CD14-positive monocyte (primary cell): ENCODE results near the gene CENPB. TPM values are rescaled to one million over a fixed set of nuclear protein-coding genes. Genes with fewer than 3 reads are reported as not detected.
A peak's percentile ranks its signal among the peaks of the same experiment; 100 is the strongest.

Experiments used
- DNase-seq, 3 donors: peaks; one replicate each; pipeline ENCODE4 v3.0.0-alpha.2; 2011 to 2022
- H2AFZ ChIP-seq: 2 replicates; pipeline ENCODE4 v1.6.0; 2012; ENCODE audit warnings: mild to moderate bottlenecking, low read depth, low read length, inconsistent platforms; ENCODE audit not compliant: insufficient read depth, poor library complexity, severe bottlenecking
- H3K27ac ChIP-seq, 2 donors: 1 replicate in 1 of 2; 2 replicates in 1 of 2; pipeline ENCODE4 v1.5.1; 2012 to 2013; ENCODE audit warnings: low read length in 2 of 2, control low read depth in 1 of 2, inconsistent platforms in 1 of 2, low read depth in 1 of 2, mild to moderate bottlenecking in 1 of 2
- H3K27me3 ChIP-seq, 2 donors: one replicate each; pipeline versions ENCODE4 v1.6.0 to v1.6.1; 2011 to 2013; ENCODE audit warnings: low read length in 2 of 2; ENCODE audit not compliant: control insufficient read depth in 2 of 2, insufficient read depth in 2 of 2
- H3K36me3 ChIP-seq, 2 donors: replicated peaks in 1 of 2; 1 replicate in 1 of 2; 2 replicates in 1 of 2; pipeline versions ENCODE4 v1.5.1 to v1.6.1; 2012 to 2013; ENCODE audit warnings: low read length in 2 of 2, control low read depth in 1 of 2, inconsistent platforms in 1 of 2, mild to moderate bottlenecking in 1 of 2; ENCODE audit not compliant: insufficient read depth in 2 of 2, control insufficient read depth in 1 of 2
- H3K4me1 ChIP-seq, 2 donors: 1 replicate in 1 of 2; 2 replicates in 1 of 2; pipeline versions ENCODE4 v1.5.1 to v1.6.1; 2012 to 2013; ENCODE audit warnings: low read length in 2 of 2, control low read depth in 1 of 2, inconsistent platforms in 1 of 2, mild to moderate bottlenecking in 1 of 2, moderate library complexity in 1 of 2; ENCODE audit not compliant: insufficient read depth in 2 of 2, control insufficient read depth in 1 of 2
- H3K4me2 ChIP-seq: replicated peaks from 2 replicates; pipeline ENCODE3; 2012; ENCODE audit warnings: low read length, moderate library complexity, mild to moderate bottlenecking; ENCODE audit not compliant: poor library complexity, severe bottlenecking; ENCODE audit errors: extremely low read depth
- H3K4me3 ChIP-seq, 3 experiments: fragments of 200-600 bp in 1 of 3; sonication (generic) in 1 of 3; replicated peaks in 1 of 3; 1 replicate in 2 of 3; 2 replicates in 1 of 3; pipeline ENCODE4 v1.5.1; 2011 to 2013; ENCODE audit warnings: low read length in 3 of 3, mild to moderate bottlenecking in 3 of 3, control low read depth in 2 of 3, low read depth in 2 of 3, inconsistent platforms in 1 of 3, moderate library complexity in 1 of 3
- H3K79me2 ChIP-seq: 2 replicates; pipeline ENCODE4 v1.6.0; 2012; ENCODE audit warnings: mild to moderate bottlenecking, control low read depth, inconsistent platforms, low read length, moderate library complexity; ENCODE audit not compliant: insufficient read depth
- H3K9ac ChIP-seq: 2 replicates; pipeline ENCODE4 v1.6.0; 2017; ENCODE audit warnings: low read length, mild to moderate bottlenecking; ENCODE audit not compliant: insufficient read depth, poor library complexity, severe bottlenecking
- H3K9me3 ChIP-seq, 2 donors: replicated peaks in 1 of 2; 1 replicate in 1 of 2; 2 replicates in 1 of 2; pipeline versions ENCODE4 v1.5.1 to v1.6.1; 2012 to 2013; ENCODE audit warnings: low read length in 2 of 2, control low read depth in 1 of 2; ENCODE audit not compliant: control insufficient read depth in 1 of 2, insufficient read depth in 1 of 2
- H4K20me1 ChIP-seq: 2 replicates; pipeline ENCODE4 v1.6.0; 2012; ENCODE audit warnings: mild to moderate bottlenecking, low read length, control low read depth, moderate library complexity; ENCODE audit not compliant: insufficient read depth
- H3K27ac Mint-ChIP-seq, 7 donors: one replicate each; pipeline ENCODE4 v1.8.0; 2020; ENCODE audit warnings: mild to moderate bottlenecking in 7 of 7, mixed read lengths in 7 of 7, moderate library complexity in 6 of 7, inconsistent platforms in 2 of 7
- H3K27me3 Mint-ChIP-seq, 3 donors: one replicate each; pipeline ENCODE4 v1.8.0; 2021 to 2022; ENCODE audit warnings: low read depth in 3 of 3, mild to moderate bottlenecking in 3 of 3, mixed read lengths in 3 of 3, moderate library complexity in 3 of 3, inconsistent platforms in 1 of 3
- H3K36me3 Mint-ChIP-seq, 2 donors: one replicate each; pipeline ENCODE4 v1.8.0; 2020; ENCODE audit warnings: mixed read lengths in 2 of 2, inconsistent platforms in 1 of 2, mild to moderate bottlenecking in 1 of 2
- H3K4me1 Mint-ChIP-seq: one replicate; pipeline ENCODE4 v1.8.0; 2020; ENCODE audit warnings: mild to moderate bottlenecking, mixed read lengths
- H3K4me3 Mint-ChIP-seq, 2 donors: one replicate each; pipeline ENCODE4 v1.8.0; 2020; ENCODE audit warnings: mild to moderate bottlenecking in 2 of 2, mixed read lengths in 2 of 2, moderate library complexity in 1 of 2
- H3K9me3 Mint-ChIP-seq, 7 donors: one replicate each; pipeline ENCODE4 v1.8.0; 2020 to 2022; ENCODE audit warnings: mixed read lengths in 7 of 7, mild to moderate bottlenecking in 6 of 7, moderate library complexity in 6 of 7, inconsistent platforms in 2 of 7
- CTCF ChIP-seq: fragments of 200-600 bp; IDR thresholded peaks from one replicate; pipeline ENCODE4 v1.8.0; 2022; ENCODE audit warnings: antibody characterized with exemption, mild to moderate bottlenecking
- WGBS: methylation state at CpG from one replicate; pipeline ENCODE4 v1.1.5; 2013; ENCODE audit warnings: missing lambda C conversion rate; ENCODE audit not compliant: insufficient coverage; 5-methylcytosine and 5-hydroxymethylcytosine counted together
- intact Hi-C, 2 donors: fragments of 100-400 bp; cut with micrococcal nuclease; formaldehyde crosslinking; loops; one replicate each; pipeline versions ENCODE4 v1.15.0 to v1.15.1; 2023
- polyA plus RNA-seq, 3 donors: library from polyadenylated mRNA; depleted of rRNA in 1 of 3; unstranded in 2 of 3; stranded (reverse) in 1 of 3; fragments of 300-500 nt in 2 of 3; fragments of >200 nt in 1 of 3; fragmentation: Illumina TruSeq in 2 of 3; gene quantifications; 1 replicate in 2 of 3; 2 replicates in 1 of 3; pipeline ENCODE4 v1.2.3, GENCODE V29; 2012 to 2021

Gene CENPB
- polyA plus RNA-seq, 3 donors: 1.1 to 18.9 (median 1.4) TPM

DNA sequence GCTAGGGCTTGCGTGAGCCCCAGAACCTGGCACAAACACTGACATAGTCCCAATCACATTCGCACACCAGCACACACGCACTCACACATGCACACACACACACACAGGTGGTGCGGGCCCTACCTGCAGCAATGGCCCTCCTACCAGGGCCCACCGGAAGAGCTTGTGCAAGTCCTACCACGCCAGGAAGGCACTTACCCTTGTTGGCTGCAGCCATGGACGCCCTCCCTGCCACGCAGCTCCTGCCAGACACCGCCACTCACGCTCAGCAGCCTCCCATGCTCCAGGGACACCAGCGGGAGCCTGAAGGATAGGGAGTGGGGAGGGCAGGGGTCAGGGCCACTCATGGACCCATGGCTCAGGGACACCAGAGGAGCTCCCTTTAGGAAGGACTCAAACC lies 26.7 kb downstream of the CENPB start:
- H3K9me3 Mint-ChIP-seq: no peaks in the 10 kb centered on the region

DNA sequence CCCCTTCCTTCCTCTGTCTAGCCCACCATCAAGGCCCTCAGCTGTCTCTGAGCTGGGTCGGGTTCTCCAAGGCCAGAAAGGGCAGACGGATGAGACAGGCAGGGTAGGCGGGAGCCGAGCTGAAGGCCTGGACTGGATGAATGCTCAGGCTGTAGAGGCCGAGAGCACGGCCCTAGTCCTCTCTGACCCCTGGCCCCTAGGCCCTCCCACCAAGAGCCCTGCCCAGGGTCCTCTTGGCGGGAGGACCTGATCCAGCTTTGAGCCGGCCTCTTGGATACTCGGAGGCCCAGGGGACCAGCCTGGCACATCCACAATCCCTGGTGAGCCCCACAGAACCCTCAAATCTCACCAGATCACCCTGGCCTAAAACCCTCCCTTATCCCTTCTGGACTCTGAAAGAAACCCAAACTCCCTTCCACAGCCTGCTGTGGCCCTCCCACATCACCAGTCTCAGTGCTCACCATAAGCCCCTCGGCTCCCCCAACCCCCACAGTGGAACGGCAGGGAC lies 27.2 kb downstream of the CENPB start:
- Histone ChIP-seq H3K9ac (peak overlapping the region; percentile 1), H3K79me2 (peaks cover 80% of the 10 kb centered on the region), H4K20me1 (peaks cover 34% of the 10 kb centered on the region), H3K9me3 (no peaks in the 10 kb centered on the region), H2AFZ (no peak overlapping the region), H3K27me3 (no peaks in the 10 kb centered on the region), H3K4me3 (no peak overlapping the region), H3K36me3 (peaks cover 50 to 72% of the 10 kb centered on the region in 2 donors), H3K4me1 (peaks cover 45 to 52% of the 10 kb centered on the region in 2 donors), H3K27ac (peak overlapping the region; percentile 1 to 67), H3K4me2 (no peak overlapping the region)
- peaks cover 64% of the 10 kb centered on the region for H3K4me1 Mint-ChIP-seq
- H3K27me3 Mint-ChIP-seq: peaks cover 0 to 6% (median 0%) of the 10 kb centered on the region in 3 donors
- intact Hi-C loops: no loop called here
- no peak for TF ChIP-seq CTCF
- 90% methylated on average over 11 of the region's 11 CpGs for WGBS
- H3K4me3 Mint-ChIP-seq: no peak overlapping the region
- H3K27ac Mint-ChIP-seq: peak overlapping the region in 6 of 7 donors; percentile 70 to 88 (median 78)
- no peak for DNase-seq
- peaks cover 56 to 70% of the 10 kb centered on the region in 2 donors for H3K36me3 Mint-ChIP-seq
- no peaks in the 10 kb centered on the region for H3K9me3 Mint-ChIP-seq

More for the DNA sequence above, 26.7 kb downstream of the CENPB start:
- no peak for DNase-seq
- H3K4me2 ChIP-seq: no peak overlapping the region
- peaks cover 50 to 57% of the 10 kb centered on the region in 2 donors for H3K4me1 ChIP-seq
- peaks cover 34% of the 10 kb centered on the region for H4K20me1 ChIP-seq
- no peak overlapping the region for H3K4me3 Mint-ChIP-seq
- H3K9me3 ChIP-seq: no peaks in the 10 kb centered on the region
- H3K27me3 Mint-ChIP-seq: peaks cover 0 to 6% (median 0%) of the 10 kb centered on the region in 3 donors
- H3K27ac Mint-ChIP-seq: peak overlapping the region in 6 of 7 donors; percentile 54 to 88 (median 78)
- H2AFZ ChIP-seq: no peak overlapping the region
- H3K27ac ChIP-seq: peak overlapping the region in 1 of 2 donors; percentile 67
- TF ChIP-seq CTCF: no peak
- H3K9ac ChIP-seq: no peak overlapping the region
- H3K36me3 Mint-ChIP-seq: peaks cover 51 to 65% of the 10 kb centered on the region in 2 donors
- 98% methylated on average over 6 of the region's 11 CpGs for WGBS
- no peaks in the 10 kb centered on the region for H3K27me3 ChIP-seq
- H3K4me1 Mint-ChIP-seq: peaks cover 69% of the 10 kb centered on the region
- H3K4me3 ChIP-seq: no peak overlapping the region
- intact Hi-C loops: loop anchor here (10.0 kb wide), 2 partner anchors 55 to 65 kb away; partner anchors contain the start of gene AP5S1 (in 1 of the 2)
- peaks cover 81% of the 10 kb centered on the region for H3K79me2 ChIP-seq
- H3K36me3 ChIP-seq: peaks cover 45 to 66% of the 10 kb centered on the region in 2 donors
